ENCODE measurements around the gene BUD31. TPM values are rescaled to one million over a fixed set of nuclear protein-coding genes. Genes with fewer than 3 reads are reported as not detected.
A peak's percentile ranks its signal among the peaks of the same experiment; 100 is the strongest.

The BUD31 gene
- total and polyA plus RNA-seq, 10 of the 15 experiments (the other 5 are each of a cell fraction or from before 2014, with no cell fraction given) = 74.2 to 317 (median 130) TPM

- H3K9me3 ChIP-seq (replicated peaks; ENCODE audit: control insufficient read depth, insufficient read depth, low read length) = no peaks in the 10 kb centered on the region
- SMC1A ChIA-PET (ENCODE audit: uncharacterized antibody, unreplicated experiment) = interaction anchor here (1.0 kb wide), 1 partner anchor 34 kb away, joined by 3 read pairs; the partner anchor contains the start of genes BUD31 and PDAP1
- intact Hi-C loops (cut with micrococcal nuclease; ENCODE audit: unreplicated experiment) (loop anchor here (5.0 kb wide), 1 partner anchor 33 kb away; the partner anchor contains the start of genes BUD31 and PDAP1), in situ Hi-C loops (cut with MboI) (no loop called here)
- POLR2A ChIA-PET = interaction anchor here (0.9 to 1.8 kb wide), 6 partner anchors 34 to 49 kb away, joined by 3 to 9 read pairs (median 6); partner anchors contain the start of genes ARPC1A, BUD31 and PDAP1
- DNase-seq (ENCODE audit: low read depth, low spot score) = no peak
- H3K9ac ChIP-seq (ENCODE audit: control insufficient read depth, insufficient read depth, low read length) = peak within 1 kb of the TSS; percentile 83
- H3K79me2 ChIP-seq (ENCODE audit: control insufficient read depth, insufficient read depth, low read length) = peaks cover 38% of the 10 kb centered on the region
- ATAC-seq = peak; percentile 84
- H3K36me3 ChIP-seq (ENCODE audit: control insufficient read depth in 2 of 2, insufficient read depth in 2 of 2, low read length in 1 of 2) = peaks cover 0 to 7% of the 10 kb centered on the region in 2 experiments; a peak in 3 of 4 replicates
- no peaks in the 10 kb centered on the region; the same call in 1 of the 2 replicates for H4K20me1 ChIP-seq (ENCODE audit: control insufficient read depth, insufficient read depth)
- RAD21 ChIA-PET (ENCODE audit: unreplicated experiment) = interaction anchor here (1.6 kb wide), 1 partner anchor 34 kb away, joined by 8 read pairs; the partner anchor contains the start of genes BUD31 and PDAP1
- H3K4me3 ChIP-seq = peak within 1 kb of the TSS; percentile 96
- WGBS (ENCODE audit: insufficient coverage, insufficient replicate concordance, low lambda C conversion rate, missing lambda C conversion rate) = 1% methylated on average over 56 of the region's 95 CpGs
- H3K4me2 ChIP-seq (ENCODE audit: control insufficient read depth, insufficient read depth) = peak within 1 kb of the TSS; percentile 94
- H3K27me3 ChIP-seq (replicated peaks in 1 of 2; ENCODE audit: control insufficient read depth in 2 of 2, insufficient read depth in 2 of 2, low read length in 1 of 2) = no peaks in the 10 kb centered on the region
- H3K27ac ChIP-seq (ENCODE audit: control insufficient read depth, insufficient read depth) = peak within 1 kb of the TSS; percentile 85
- BruUV-seq (replicated peaks) = no TSS peak
- CTCF ChIA-PET = interaction anchor here (1.2 kb wide), 1 partner anchor 13 kb away, joined by 4 read pairs; no protein-coding TSS in a partner anchor
- no peak for FAIRE-seq
- peaks cover 22% of the 10 kb centered on the region for H3K4me1 ChIP-seq (ENCODE audit: control insufficient read depth, insufficient read depth, low read length)
- H2AFZ ChIP-seq (ENCODE audit: control insufficient read depth, low read depth, low read length) = peak within 1 kb of the TSS; percentile 94
- no peak for TF ChIP-seq IKZF2 (IDR thresholded peaks at IDR 0.05)
- TF ChIP-seq YBX1 (IDR thresholded peaks at IDR 0.05) = no peak
- TF ChIP-seq ZBTB33 (IDR thresholded peaks at IDR 0.05) = no peak
- no peak for TF ChIP-seq EP300 (IDR thresholded peaks at IDR 0.05; ENCODE audit: borderline replicate concordance in 1 of 2, control insufficient read depth in 1 of 2, low read depth in 2 of 2, low read length in 2 of 2)
- TF ChIP-seq SMARCA5 (IDR thresholded peaks at IDR 0.05) = 0 out of 2 replicates have a peak, but pooled peaks have one; percentile 28
- TF ChIP-seq JUNB (IDR thresholded peaks at IDR 0.05) = no peak
- TF ChIP-seq ZNF217 (IDR thresholded peaks at IDR 0.05) = no peak
- no peak for TF ChIP-seq HSF1 (IDR thresholded peaks at IDR 0.05; ENCODE audit: low read depth, low read length)
- TF ChIP-seq POLR2A (IDR thresholded peaks at IDR 0.05; ENCODE audit: low read depth, low read length) = peak; percentile 93
- TF ChIP-seq PRDM15 (CRISPR knock-in tag; IDR thresholded peaks at IDR 0.05) = no peak
- TF ChIP-seq MEF2B (IDR thresholded peaks at IDR 0.05; ENCODE audit: partially characterized antibody, poor library complexity, severe bottlenecking) = peak; percentile 48
- peak; percentile 94 for TF ChIP-seq IKZF1 (conservative IDR thresholded peaks at IDR 0.05)
- TF ChIP-seq EGR1 (IDR thresholded peaks at IDR 0.05; ENCODE audit: borderline replicate concordance in 1 of 2, low read depth in 2 of 2, low read length in 2 of 2) = peak in 1 of 2 experiments; percentile 97; a peak in 2 of 3 replicates
- no peak for TF ChIP-seq TBL1XR1 (IDR thresholded peaks at IDR 0.05; ENCODE audit: low read depth, low read length)
- no peak; the same call in none of the 2 replicates for TF ChIP-seq LARP7 (IDR thresholded peaks at IDR 0.05)
- no peak for TF ChIP-seq BCL11A (IDR thresholded peaks at IDR 0.05; ENCODE audit: low read depth, low read length)
Observed at GRCh38 chr7:99374111-99375064, 34.4 kb upstream of the BUD31 start, which contains the start of gene ARPC1B. Gene ARPC1B, plus strand, starts transcription at chr7:99374730. Its CDS starts 10,985 bp downstream, at chr7:99385715.
